ENCODE results near the gene BRAF.

BRAF gene

DNA sequence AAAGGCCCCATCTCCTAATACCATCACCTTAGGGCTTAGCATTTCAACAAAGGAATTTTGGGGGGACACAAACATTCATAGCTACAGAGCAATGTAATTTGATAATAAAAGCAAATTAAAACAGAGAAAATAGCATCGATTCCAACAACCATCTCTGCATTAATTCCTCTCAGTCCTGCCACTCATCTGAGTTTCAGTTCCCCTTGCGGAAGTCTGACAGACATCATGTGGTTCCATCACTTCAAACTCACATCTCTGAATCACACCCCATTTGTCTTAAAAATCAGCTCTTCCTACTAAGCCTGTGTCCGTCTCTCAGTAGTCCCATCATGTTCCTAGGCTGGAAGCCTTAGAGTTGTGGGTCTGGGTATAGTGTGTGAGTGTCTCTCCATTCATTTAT lies 248.4 kb downstream of the BRAF start:
- TF ChIP-seq, protein P1, sequence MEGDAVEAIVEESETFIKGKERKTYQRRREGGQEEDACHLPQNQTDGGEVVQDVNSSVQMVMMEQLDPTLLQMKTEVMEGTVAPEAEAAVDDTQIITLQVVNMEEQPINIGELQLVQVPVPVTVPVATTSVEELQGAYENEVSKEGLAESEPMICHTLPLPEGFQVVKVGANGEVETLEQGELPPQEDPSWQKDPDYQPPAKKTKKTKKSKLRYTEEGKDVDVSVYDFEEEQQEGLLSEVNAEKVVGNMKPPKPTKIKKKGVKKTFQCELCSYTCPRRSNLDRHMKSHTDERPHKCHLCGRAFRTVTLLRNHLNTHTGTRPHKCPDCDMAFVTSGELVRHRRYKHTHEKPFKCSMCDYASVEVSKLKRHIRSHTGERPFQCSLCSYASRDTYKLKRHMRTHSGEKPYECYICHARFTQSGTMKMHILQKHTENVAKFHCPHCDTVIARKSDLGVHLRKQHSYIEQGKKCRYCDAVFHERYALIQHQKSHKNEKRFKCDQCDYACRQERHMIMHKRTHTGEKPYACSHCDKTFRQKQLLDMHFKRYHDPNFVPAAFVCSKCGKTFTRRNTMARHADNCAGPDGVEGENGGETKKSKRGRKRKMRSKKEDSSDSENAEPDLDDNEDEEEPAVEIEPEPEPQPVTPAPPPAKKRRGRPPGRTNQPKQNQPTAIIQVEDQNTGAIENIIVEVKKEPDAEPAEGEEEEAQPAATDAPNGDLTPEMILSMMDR (IDR thresholded peaks at IDR 0.05; ENCODE audit: low read depth, low read length): no peak
- no peak for DNase-seq (ENCODE audit: low read depth in 2 of 2)

DNA sequence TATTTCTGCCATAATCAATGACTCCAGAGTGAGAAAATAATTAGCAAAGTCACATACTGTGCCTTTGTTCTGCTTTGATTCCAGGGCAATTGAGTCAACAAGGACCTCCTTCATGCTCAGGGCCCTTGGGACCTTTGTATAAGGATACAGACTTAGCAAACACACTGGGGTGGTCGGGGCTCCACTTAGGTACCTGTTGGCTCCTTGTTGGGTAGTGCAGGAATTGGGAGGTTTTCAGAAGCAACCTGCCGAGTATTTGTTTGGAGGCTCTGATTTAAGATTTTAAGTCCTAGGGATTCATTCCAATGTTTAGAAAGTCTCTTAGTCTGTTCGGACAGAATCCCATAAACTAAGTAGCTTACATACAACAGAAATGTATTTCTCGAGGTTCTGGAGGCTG lies 249.0 kb downstream of the BRAF start:
- DNase-seq (ENCODE audit: low read depth in 2 of 2): no peak
- TF ChIP-seq, protein P1 (IDR thresholded peaks at IDR 0.05; ENCODE audit: low read depth, low read length): no peak
- no peak overlapping the region for H3K4me3 ChIP-seq (replicated peaks in 1 of 2; ENCODE audit: low read depth in 2 of 2, low read length in 2 of 2)

More for the DNA sequence above, 248.4 kb downstream of the BRAF start:
- H3K4me3 ChIP-seq (replicated peaks in 1 of 2; ENCODE audit: low read depth in 2 of 2, low read length in 2 of 2): no peak overlapping the region

DNA sequence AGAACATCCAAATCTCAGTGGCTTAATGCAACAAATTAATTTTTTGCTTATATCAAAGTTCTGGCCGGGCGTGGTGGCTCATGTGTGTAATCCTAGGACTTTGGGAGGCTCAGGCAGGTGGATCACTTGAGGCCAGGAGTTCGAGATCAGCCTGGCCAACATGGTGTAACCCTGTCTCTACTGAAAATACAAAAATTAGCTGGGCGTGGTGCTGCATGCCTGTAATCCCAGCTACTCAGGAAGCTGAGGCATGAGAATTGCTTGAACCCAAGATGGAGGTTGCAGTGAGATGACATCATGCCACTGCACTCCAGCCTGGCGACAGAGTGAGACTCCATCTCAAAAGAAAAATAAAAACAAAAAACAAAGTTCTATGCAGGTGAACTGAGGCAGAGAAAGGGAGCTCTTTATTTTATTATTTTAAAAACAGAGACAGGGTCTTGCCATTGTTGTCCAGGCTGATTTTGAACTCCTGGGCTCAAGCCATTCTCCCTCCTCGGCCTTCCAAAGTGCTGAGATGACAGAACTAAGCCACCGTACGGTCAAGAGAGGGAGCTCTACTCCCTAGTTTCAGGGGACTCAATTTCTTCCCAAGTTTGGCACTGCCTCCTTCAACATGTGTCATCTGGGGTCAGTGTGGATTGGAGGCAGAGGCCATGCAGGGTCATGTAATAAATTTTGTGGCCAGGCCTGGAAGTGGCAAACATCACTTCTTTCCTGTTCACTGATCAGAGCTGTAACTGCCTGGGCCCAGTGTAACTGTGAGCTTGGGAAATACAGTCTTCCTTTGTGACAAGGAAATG lies 249.6 kb downstream of the BRAF start:
- no peak overlapping the region for H3K4me3 ChIP-seq (replicated peaks in 1 of 2; ENCODE audit: low read depth in 2 of 2, low read length in 2 of 2)
- TF ChIP-seq, protein P1 (IDR thresholded peaks at IDR 0.05; ENCODE audit: low read depth, low read length): peak; percentile 58
- peak; percentile 72 to 73 for DNase-seq (ENCODE audit: low read depth in 2 of 2)

DNA sequence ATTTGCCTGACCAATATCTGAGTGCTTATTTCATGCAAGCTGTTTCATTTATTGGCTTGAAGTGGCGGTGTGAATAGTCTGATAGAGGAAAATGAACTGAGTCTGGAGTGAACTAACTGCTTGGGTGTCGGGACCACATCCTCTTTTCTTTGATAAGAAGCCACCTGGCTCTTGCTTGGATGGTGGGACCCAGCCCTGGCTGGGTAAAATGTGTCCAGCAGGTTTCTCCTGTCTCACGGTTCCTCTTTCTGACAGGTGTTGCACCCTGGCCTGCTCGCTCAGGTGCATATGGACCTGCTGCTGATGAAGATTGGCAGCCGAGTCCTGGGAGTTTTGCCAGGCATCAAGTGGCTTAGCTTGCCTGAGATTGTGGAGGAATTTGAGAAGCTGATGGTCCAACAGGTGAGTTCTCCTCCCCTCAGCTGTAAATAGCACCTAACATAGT lies 250.4 kb downstream of the BRAF start:
- no peak for DNase-seq (ENCODE audit: low read depth in 2 of 2)
- no peak overlapping the region for H3K4me3 ChIP-seq (replicated peaks in 1 of 2; ENCODE audit: low read depth in 2 of 2, low read length in 2 of 2)
- TF ChIP-seq, protein P1 (IDR thresholded peaks at IDR 0.05; ENCODE audit: low read depth, low read length): no peak

DNA sequence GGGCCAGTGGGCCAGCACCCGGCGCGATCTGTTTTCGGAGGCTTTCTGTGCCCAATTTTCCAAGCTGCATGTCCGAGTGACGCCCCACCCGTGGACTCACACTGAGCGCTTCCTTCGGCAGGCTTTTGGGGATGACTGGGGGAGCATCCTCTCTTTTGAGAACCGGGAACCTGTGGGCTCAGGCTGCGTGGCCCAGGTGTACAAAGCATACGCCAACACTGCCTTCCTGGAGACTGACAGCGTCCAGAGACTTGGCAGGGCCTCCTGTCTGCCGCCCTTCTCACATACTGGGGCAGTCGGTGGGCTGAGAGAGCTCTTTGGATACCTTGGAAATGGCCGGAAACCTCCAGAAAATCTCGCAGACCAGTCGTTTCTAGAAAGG lies 251.0 kb downstream of the BRAF start:
- TF ChIP-seq, protein P1 (IDR thresholded peaks at IDR 0.05; ENCODE audit: low read depth, low read length): no peak
- peak overlapping the region; percentile 66 for H3K4me3 ChIP-seq (replicated peaks in 1 of 2; ENCODE audit: low read depth in 2 of 2, low read length in 2 of 2)
- DNase-seq (ENCODE audit: low read depth in 2 of 2): no peak

DNA sequence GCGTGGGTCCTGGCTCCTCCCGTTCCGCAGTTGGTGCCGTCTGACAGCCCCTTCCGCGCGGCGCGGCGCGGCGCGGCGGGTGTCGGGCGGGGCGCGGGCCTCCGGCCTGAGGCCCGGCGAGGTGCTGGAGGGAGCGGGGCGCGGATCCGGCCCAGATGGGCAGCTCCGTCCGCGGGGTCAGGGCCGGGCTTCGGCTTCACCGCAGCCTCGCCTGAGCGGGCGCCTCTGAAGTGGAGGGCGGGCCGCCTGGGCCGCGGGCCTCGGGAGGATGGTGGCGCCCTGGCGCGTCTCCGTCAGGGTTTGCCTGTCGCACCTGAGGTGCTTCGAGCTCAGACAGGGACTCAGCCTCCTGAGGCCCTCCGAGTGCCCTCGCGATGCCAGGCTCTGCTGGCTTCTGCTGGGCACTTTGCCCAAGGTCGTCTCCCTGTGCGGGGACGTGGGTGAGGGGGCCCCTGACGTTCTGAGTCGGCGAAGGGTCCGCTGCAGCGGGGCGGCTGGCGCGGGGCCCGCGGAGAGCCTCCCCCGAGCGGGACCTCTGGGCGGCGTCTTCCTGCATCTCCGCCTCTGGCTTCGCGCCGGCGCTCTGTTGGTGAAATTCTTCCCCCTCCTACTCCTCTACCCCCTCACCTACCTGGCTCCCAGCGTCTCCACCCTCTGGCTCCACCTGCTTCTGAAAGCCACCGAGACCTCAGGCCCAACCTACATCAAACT lies 251.5 kb downstream of the BRAF start:
- TF ChIP-seq, protein P1 (IDR thresholded peaks at IDR 0.05; ENCODE audit: low read depth, low read length): no peak
- H3K4me3 ChIP-seq (replicated peaks in 1 of 2; ENCODE audit: low read depth in 2 of 2, low read length in 2 of 2): peak overlapping the region; percentile 66
- peak in 1 of 2 donors; percentile 23 for DNase-seq (ENCODE audit: low read depth in 2 of 2)
